ENCODE measurements around the gene LCNL1.

LCNL1 gene

DNA sequence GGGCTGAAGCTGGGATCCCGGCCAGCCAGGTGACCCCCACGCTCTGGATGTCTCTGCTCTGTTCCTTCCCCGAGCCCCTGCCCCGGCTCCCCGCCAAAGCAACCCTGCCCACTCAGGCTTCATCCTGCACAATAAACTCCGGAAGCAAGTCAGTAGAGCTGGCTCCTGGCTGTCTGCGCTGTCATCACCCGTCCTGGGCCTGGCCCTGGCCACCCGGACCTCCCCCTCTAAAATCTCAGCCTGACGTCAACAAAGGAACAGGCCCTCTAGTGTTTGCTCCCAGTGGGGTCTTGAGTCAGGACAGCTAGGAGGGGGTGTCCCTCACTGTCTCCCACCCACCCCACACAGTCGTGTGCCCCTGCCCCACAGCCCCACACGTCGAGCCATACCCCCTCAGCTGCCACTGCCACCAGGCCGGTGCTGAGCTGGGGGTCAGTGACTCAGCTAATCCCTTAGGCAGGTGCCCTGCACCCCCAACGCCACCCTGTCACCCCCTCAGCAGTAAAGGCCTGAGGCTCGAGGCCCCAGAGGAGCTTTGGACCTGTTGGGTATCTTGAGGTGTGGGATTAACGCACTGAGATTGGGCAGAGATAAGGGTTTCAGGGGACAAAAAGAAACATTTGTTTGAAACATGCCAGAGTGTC is 1.1 kb upstream of the LCNL1 start:
- Histone ChIP-seq H3K4me3 (ENCODE audit: severe bottlenecking) (no peak overlapping the region), H3K27ac (ENCODE audit: poor library complexity, severe bottlenecking) (no peak overlapping the region), H3K4me1 (ENCODE audit: insufficient read depth, poor library complexity, severe bottlenecking) (no peaks in the 10 kb centered on the region), H3K27me3 (ENCODE audit: insufficient read depth, poor library complexity, severe bottlenecking) (peaks cover 14% of the 10 kb centered on the region), H3K9me3 (ENCODE audit: severe bottlenecking) (no peaks in the 10 kb centered on the region), H3K36me3 (ENCODE audit: low read depth) (no peaks in the 10 kb centered on the region)
- DNase-seq (ENCODE audit: low spot score): no peak
- TF ChIP-seq, protein P1, sequence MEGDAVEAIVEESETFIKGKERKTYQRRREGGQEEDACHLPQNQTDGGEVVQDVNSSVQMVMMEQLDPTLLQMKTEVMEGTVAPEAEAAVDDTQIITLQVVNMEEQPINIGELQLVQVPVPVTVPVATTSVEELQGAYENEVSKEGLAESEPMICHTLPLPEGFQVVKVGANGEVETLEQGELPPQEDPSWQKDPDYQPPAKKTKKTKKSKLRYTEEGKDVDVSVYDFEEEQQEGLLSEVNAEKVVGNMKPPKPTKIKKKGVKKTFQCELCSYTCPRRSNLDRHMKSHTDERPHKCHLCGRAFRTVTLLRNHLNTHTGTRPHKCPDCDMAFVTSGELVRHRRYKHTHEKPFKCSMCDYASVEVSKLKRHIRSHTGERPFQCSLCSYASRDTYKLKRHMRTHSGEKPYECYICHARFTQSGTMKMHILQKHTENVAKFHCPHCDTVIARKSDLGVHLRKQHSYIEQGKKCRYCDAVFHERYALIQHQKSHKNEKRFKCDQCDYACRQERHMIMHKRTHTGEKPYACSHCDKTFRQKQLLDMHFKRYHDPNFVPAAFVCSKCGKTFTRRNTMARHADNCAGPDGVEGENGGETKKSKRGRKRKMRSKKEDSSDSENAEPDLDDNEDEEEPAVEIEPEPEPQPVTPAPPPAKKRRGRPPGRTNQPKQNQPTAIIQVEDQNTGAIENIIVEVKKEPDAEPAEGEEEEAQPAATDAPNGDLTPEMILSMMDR (IDR thresholded peaks at IDR 0.05; ENCODE audit: poor library complexity, severe bottlenecking): no peak
- ATAC-seq (ENCODE audit: low read depth): no peak

DNA sequence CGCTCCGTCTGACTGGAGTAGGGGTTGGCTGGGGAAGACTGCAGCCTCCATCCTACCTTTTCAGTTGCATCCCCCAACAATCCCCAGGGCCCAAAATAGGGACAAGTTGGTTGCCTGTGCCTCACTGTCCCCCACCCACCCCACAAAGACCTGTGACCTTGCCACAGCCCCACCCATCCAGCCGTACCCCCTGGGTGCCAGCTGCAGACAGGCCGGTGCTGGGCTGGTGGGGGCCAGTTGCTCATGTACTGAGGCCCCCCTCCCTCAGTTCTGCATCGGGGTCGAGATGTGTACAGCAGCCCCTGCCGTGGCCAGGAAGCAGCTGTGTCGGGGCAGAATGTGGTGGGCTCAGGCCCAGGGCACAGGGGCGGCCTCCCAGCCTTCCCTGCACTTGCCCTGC is 374 bp downstream of the LCNL1 start:
- ATAC-seq (ENCODE audit: low read depth): no peak
- no peaks in the 10 kb centered on the region for H3K4me1 ChIP-seq (ENCODE audit: insufficient read depth, poor library complexity, severe bottlenecking)
- no peak for DNase-seq (ENCODE audit: low spot score)
- H3K4me3 ChIP-seq (ENCODE audit: severe bottlenecking): no peak overlapping the region
- H3K9me3 ChIP-seq (ENCODE audit: severe bottlenecking): no peaks in the 10 kb centered on the region
- H3K36me3 ChIP-seq (ENCODE audit: low read depth): no peaks in the 10 kb centered on the region
- H3K27me3 ChIP-seq (ENCODE audit: insufficient read depth, poor library complexity, severe bottlenecking): peaks cover 14% of the 10 kb centered on the region
- no peak overlapping the region for H3K27ac ChIP-seq (ENCODE audit: poor library complexity, severe bottlenecking)
- TF ChIP-seq, protein P1 (IDR thresholded peaks at IDR 0.05; ENCODE audit: poor library complexity, severe bottlenecking): no peak

DNA sequence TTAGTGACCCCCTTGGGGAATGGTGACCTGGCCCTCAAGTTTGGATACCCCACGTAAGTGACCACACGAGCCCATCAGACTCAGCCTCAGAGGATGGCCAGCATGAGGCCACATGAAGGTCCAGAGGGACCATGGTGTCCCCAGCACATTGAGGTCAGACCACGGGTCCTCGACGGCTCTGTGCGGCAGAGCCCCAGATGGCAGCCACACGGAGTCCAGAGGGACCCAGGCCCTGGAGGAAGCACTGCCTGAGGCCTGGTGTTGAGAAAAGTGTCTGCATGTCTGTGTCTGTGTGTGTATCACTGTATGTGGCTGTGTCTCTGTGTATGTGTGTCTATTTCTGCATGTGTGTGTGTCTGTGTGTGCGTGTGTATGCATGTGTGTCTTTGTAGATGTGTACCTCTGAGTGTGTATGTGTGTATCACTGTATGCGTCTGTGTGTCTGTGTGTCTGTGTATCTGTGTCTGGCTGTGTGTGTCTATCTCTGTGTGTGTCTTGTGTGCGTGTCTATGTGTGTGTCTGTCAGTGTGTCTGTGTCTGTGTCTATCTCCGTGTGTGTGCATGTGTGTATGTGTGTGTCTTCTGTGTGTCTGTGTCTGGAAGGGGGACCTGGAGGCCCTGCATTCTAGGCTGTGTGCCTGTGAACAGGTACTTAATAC is 992 bp downstream of the LCNL1 start:
- Histone ChIP-seq H3K36me3 (ENCODE audit: low read depth) (no peaks in the 10 kb centered on the region), H3K27me3 (ENCODE audit: insufficient read depth, poor library complexity, severe bottlenecking) (peaks cover 14% of the 10 kb centered on the region), H3K9me3 (ENCODE audit: severe bottlenecking) (no peaks in the 10 kb centered on the region), H3K27ac (ENCODE audit: poor library complexity, severe bottlenecking) (no peak overlapping the region), H3K4me3 (ENCODE audit: severe bottlenecking) (no peak overlapping the region), H3K4me1 (ENCODE audit: insufficient read depth, poor library complexity, severe bottlenecking) (no peaks in the 10 kb centered on the region)
- DNase-seq (ENCODE audit: low spot score) (no peak), ATAC-seq (ENCODE audit: low read depth) (no peak; the same call in 2 of the 3 replicates)
- TF ChIP-seq, protein P1 (IDR thresholded peaks at IDR 0.05; ENCODE audit: poor library complexity, severe bottlenecking): no peak

DNA sequence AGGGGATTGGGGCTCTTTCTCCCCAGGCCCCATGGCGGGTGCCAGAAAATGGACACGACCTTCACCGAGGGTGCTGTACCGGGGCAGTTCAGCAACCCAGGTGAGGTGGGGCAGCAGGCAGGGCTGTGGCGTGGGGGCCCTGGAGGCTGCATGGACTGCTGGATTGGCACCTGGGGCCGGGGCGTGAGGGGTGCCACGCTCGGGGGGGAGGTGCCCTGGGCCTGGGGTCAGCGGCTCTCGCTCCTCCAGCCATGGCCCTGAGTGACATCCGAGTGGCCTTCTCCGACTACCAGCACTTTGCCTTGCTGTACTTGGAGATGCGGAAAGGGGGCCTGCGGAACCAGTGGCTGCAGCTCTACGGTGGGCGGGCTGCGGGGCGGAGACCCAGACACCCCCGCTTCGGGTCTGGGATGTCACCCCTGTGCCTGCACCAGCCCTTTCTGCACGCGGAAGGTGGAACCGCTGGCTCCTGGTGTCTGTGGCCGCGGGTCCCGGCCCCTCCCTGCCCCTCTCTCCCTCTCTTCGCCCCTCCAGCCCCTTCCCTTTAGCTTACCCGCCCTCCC is 1.8 kb downstream of the LCNL1 start:
- Histone ChIP-seq H3K4me3 (ENCODE audit: severe bottlenecking) (no peak overlapping the region), H3K36me3 (ENCODE audit: low read depth) (no peaks in the 10 kb centered on the region), H3K9me3 (ENCODE audit: severe bottlenecking) (no peaks in the 10 kb centered on the region), H3K27me3 (ENCODE audit: insufficient read depth, poor library complexity, severe bottlenecking) (peaks cover 14% of the 10 kb centered on the region), H3K27ac (ENCODE audit: poor library complexity, severe bottlenecking) (no peak overlapping the region), H3K4me1 (ENCODE audit: insufficient read depth, poor library complexity, severe bottlenecking) (no peaks in the 10 kb centered on the region)
- TF ChIP-seq, protein P1 (IDR thresholded peaks at IDR 0.05; ENCODE audit: poor library complexity, severe bottlenecking): no peak
- no peak for DNase-seq (ENCODE audit: low spot score)
- no peak for ATAC-seq (ENCODE audit: low read depth)

All from RWPE2 (cell line).